Glutamatergic neuron (in vitro differentiated cells): Measurements from ENCODE around the gene SARDH. TPM values are rescaled to one million over a fixed set of nuclear protein-coding genes. Genes with fewer than 3 reads are reported as not detected.
A peak's percentile ranks its signal among the peaks of the same experiment; 100 is the strongest.
"Not testable (repeated sequence)": the region's sequence is repeated elsewhere in the genome, so short reads cannot be mapped to it uniquely, and the experiment has no call there.

Experiments
- DNase-seq: peaks from one replicate; pipeline ENCODE4 v3.0.0; 2022
- H3K27ac Mint-ChIP-seq: one replicate; pipeline ENCODE4 v1.8.0; 2020; ENCODE audit warnings: mild to moderate bottlenecking, mixed read lengths, inconsistent platforms; ENCODE audit not compliant: unreplicated experiment
- H3K27me3 Mint-ChIP-seq: one replicate; pipeline ENCODE4 v1.8.0; 2020; ENCODE audit warnings: mild to moderate bottlenecking, moderate library complexity, mixed read lengths, inconsistent platforms; ENCODE audit not compliant: unreplicated experiment
- H3K36me3 Mint-ChIP-seq: one replicate; pipeline ENCODE4 v1.8.0; 2020; ENCODE audit warnings: mild to moderate bottlenecking, mixed read lengths, inconsistent platforms; ENCODE audit not compliant: unreplicated experiment
- H3K4me1 Mint-ChIP-seq: one replicate; pipeline ENCODE4 v1.8.0; 2020; ENCODE audit warnings: mild to moderate bottlenecking, low read depth, mixed read lengths, inconsistent platforms; ENCODE audit not compliant: unreplicated experiment
- H3K4me3 Mint-ChIP-seq: one replicate; pipeline ENCODE4 v1.8.0; 2020; ENCODE audit warnings: mild to moderate bottlenecking, mixed read lengths, inconsistent platforms; ENCODE audit not compliant: unreplicated experiment
- H3K9me3 Mint-ChIP-seq: one replicate; pipeline ENCODE4 v1.8.0; 2020; ENCODE audit warnings: mild to moderate bottlenecking, moderate library complexity, mixed read lengths, inconsistent platforms; ENCODE audit not compliant: unreplicated experiment
- total RNA-seq: library from RNA; stranded (reverse); fragmentation: NEBNext Ultra II Directional; extraction: Animal tissue kit (Norgen Biotek cat#: 25700); gene quantifications from one replicate; pipeline ENCODE4 v1.2.1, GENCODE V29; 2021; ENCODE audit not compliant: unreplicated experiment
- TF ChIP-seq, protein P1 (sequence below): fragments of 200-600 bp; sonication (generic); IDR thresholded peaks from one replicate; pipeline ENCODE4 v1.5.0; 2021; ENCODE audit not compliant: partially characterized antibody, unreplicated experiment

The SARDH gene
- total RNA-seq, 1 donor from 2014 or later, result 2.0 TPM

GRCh38 chr9:133768859-133769510, 30.8 kb upstream of the SARDH start:
- peaks cover 42% of the 10 kb centered on the region for H3K36me3 Mint-ChIP-seq
- TF ChIP-seq, protein P1, sequence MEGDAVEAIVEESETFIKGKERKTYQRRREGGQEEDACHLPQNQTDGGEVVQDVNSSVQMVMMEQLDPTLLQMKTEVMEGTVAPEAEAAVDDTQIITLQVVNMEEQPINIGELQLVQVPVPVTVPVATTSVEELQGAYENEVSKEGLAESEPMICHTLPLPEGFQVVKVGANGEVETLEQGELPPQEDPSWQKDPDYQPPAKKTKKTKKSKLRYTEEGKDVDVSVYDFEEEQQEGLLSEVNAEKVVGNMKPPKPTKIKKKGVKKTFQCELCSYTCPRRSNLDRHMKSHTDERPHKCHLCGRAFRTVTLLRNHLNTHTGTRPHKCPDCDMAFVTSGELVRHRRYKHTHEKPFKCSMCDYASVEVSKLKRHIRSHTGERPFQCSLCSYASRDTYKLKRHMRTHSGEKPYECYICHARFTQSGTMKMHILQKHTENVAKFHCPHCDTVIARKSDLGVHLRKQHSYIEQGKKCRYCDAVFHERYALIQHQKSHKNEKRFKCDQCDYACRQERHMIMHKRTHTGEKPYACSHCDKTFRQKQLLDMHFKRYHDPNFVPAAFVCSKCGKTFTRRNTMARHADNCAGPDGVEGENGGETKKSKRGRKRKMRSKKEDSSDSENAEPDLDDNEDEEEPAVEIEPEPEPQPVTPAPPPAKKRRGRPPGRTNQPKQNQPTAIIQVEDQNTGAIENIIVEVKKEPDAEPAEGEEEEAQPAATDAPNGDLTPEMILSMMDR, result no peak
- DNase-seq, result peak; percentile 34
- H3K9me3 Mint-ChIP-seq, result peaks cover 25% of the 10 kb centered on the region
- H3K27me3 Mint-ChIP-seq, result peaks cover 15% of the 10 kb centered on the region
- H3K4me1 Mint-ChIP-seq, result peaks cover 4% of the 10 kb centered on the region
- no peak overlapping the region for H3K27ac Mint-ChIP-seq
- no peak overlapping the region for H3K4me3 Mint-ChIP-seq

GRCh38 chr9:133768371-133768858, 30.3 kb upstream of the SARDH start:
- Mint-ChIP-seq H3K4me1 (peaks cover 4% of the 10 kb centered on the region), H3K4me3 (no peak overlapping the region), H3K27ac (no peak overlapping the region), H3K27me3 (peaks cover 15% of the 10 kb centered on the region), H3K36me3 (peaks cover 44% of the 10 kb centered on the region), H3K9me3 (peaks cover 24% of the 10 kb centered on the region)
- DNase-seq, result no peak
- TF ChIP-seq, protein P1, result no peak

GRCh38 chr9:133767625-133768024, 29.5 kb upstream of the SARDH start:
- no peak for DNase-seq
- Mint-ChIP-seq H3K36me3 (peaks cover 44% of the 10 kb centered on the region), H3K27me3 (peaks cover 14% of the 10 kb centered on the region), H3K4me3 (no peak overlapping the region), H3K4me1 (peaks cover 4% of the 10 kb centered on the region), H3K27ac (no peak overlapping the region), H3K9me3 (peaks cover 22% of the 10 kb centered on the region)
- TF ChIP-seq, protein P1, result no peak

DNA sequence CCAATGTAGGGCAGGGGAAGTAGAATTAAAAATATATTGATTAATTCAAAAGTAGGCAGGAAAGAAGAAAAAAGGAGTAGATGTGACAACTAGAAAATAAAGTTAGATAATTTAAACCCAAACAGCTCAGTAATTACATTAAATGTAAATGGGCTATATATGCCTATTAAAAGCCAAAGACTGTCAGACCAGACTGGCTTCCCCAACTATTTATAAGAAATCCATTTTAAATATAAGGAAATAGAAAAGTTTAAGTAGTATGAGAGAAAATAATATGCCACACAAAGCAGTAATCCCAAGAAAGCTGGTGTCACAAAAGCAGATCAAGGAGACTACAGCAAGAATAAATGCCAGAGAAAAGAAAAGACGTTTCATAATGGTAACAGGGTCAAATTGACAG, 28.9 kb upstream of the SARDH start:
- Mint-ChIP-seq H3K4me1 (peaks cover 5% of the 10 kb centered on the region), H3K36me3 (peaks cover 47% of the 10 kb centered on the region), H3K27me3 (peaks cover 11% of the 10 kb centered on the region), H3K27ac (no peak overlapping the region), H3K9me3 (peaks cover 18% of the 10 kb centered on the region), H3K4me3 (no peak overlapping the region)
- TF ChIP-seq, protein P1, result no peak
- no peak for DNase-seq

DNA sequence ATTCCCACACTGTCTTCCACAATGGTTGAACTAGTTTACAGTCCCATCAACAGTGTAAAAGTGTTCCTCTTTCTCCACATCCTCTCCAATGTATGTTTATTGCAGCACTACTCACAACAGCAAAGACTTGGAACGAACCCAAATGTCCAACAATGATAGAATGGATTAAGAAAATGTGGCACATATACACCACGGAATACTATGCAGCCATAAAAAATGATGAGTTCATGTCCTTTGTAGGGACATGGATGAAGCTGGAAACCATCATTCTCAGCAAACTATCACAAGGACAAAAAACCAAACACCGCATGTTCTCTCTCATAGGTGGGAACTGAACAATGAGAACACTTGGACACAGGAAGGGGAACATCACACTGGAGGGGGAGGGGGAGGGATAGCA, 28.1 kb upstream of the SARDH start:
- Mint-ChIP-seq H3K36me3 (peaks cover 49% of the 10 kb centered on the region), H3K9me3 (peaks cover 16% of the 10 kb centered on the region), H3K27me3 (peaks cover 11% of the 10 kb centered on the region)
- H3K4me1 Mint-ChIP-seq, H3K27ac Mint-ChIP-seq, H3K4me3 Mint-ChIP-seq, DNase-seq: not testable (repeated sequence)
